ENCODE measurements around the gene PLSCR1.
"Not testable (repeated sequence)": the region's sequence is repeated elsewhere in the genome, so short reads cannot be mapped to it uniquely, and the experiment has no call there.

Gene PLSCR1

DNA sequence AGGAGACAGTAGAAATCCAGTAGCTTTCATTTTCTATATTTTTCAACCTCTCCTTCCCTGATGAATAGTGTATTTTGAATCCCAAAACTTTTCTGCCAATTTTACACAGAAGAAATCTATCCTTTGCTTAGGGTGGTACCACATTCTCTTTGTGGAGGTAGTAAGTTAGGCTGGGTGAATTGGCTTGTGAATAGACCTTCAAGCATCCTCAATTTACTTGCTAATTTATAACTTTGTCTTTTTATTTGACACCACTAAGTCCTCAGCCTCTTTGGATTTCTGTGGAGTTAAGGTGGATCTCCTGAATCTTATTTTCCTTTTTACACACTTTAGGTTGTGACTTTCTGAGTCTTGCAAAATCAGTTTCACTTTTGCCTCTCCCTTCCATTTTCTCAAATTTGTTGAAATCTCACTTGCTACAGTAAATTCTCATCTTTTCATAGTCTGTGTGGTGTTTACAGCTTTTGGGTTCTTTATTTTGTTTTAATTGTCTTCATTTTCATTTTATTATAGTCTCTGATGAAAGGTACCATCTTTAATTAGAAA, 5.7 kb upstream of the PLSCR1 start:
- no peak for DNase-seq (ENCODE audit: low spot score)

DNA sequence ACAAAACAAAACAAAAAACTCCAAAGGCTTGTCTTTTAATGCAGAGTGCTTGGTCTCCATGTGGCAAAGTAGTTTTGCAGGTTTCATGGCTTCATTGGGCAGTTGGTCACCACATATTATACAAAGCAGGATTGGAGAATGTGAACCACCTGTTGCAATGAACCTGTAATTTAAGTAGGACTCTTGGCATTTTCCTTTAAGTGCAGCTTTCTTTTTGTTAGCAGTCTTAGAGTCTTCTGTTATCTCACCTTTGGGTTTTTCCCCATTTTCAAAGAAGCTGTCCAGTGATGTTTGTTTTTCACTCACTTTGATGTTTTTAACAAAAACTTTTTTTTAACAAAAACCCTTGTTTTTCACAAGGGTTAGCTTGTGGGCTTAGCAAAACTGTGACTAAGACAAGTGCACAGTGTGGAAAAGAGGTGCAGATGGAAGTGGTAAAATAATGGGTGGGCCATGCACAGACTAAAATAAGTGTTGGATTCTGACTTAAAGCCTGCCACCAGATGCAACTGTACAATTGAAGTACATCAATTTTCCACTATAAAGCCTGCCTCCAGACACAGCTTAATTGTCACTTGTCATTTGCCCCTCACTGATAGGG, 2.9 kb upstream of the PLSCR1 start:
- DNase-seq (ENCODE audit: low spot score) = no peak

DNA sequence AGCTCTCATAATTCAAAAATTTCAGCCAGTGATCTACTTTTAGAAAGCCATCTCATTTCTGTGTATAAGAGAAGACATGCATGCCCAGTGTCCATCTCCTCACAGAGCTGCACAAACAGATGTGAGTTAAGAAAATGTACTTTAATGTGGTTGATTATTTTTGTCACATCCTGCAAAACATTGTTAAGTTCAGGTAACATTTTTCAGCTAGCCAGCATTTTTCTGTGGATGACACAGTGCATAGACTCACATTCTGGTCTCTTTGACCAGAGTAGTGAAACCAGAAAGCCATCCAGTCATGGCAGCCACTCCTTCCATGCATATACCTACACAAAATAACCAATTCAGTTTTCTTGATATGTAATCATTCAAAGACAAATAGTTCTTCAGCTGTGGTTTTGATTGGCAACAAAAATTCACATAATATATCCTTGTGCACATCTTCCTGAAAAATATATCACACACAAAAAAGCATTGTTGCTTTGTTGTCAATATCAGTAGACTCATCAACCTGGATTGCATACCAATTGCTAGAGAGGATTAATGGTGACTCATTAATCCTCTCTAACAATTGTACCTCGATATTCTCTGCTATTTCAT, 2.1 kb upstream of the PLSCR1 start:
- DNase-seq (ENCODE audit: low spot score) = no peak

DNA sequence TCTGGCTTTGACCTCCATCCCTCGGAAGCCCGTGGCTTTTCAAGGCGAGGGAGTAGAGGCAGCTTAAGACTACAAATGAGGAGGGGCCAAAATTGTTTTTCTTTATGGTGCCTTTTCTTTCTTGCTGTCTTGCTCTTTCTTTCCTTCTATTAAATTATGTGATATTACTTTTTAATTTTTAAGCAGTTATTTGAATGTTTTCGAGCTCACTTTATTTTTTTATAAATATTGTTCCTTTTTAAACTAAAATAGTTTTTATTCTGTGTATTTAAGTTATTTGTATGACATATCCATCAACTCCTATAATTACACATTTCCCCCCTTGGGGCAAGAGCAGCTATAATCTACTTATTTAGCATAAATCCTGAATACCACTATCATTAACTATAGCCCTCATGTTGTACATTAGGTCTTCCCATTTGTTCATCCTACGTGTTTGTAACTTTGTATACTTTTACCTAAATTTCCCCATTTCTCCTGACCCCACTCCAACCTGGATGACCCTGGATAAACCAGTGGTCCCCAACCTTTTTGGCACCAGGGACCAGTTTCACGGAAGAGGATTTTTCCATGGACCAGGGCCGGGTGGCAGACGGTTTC, 622 bp upstream of the PLSCR1 start:
- DNase-seq (ENCODE audit: low spot score) = no peak

DNA sequence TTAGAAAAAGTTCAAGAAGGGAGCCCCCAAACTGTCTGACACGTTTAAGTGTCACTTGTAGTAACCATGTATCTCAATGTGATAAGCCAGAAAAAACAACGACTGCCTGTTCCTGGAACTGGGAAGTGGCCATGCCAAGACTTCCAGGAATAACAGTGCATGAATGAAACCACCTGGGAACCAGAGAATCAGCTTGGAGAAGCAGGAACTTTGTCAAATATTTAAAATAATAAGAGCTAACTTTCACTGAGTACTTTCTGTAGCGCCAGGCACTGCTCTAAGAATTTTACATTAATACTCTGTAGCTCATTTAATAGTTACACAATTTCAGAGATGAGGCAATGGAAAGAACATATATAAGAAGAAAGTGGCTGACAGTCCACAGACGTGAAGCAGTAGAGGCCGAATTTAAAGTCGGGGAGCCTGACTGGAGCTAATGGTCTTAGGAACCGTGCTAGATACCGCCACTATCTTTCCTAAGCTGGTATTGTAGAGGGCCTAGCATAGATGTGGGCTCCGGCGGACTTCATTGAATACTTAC, 876 bp downstream of the PLSCR1 start:
- DNase-seq (ENCODE audit: low spot score) = no peak

DNA sequence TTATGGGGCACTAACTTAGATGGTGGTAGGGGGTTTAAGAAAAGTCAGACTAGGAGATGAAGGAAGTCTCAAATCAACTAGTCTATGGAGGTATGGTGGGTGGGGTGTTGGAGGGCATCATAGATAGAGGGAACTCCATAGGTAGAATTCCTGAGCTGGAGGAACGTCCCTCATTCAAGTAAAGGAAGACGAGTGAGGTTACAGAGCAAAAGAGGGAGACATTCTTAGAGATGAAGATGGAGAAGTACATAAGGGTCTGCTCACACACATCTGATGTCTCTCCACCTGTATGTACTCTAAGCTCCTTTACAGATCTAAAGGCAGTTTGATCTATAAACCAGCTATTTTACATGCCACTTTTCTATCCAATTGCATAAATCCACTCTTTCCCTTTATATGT, 1.4 kb downstream of the PLSCR1 start:
- no peak for DNase-seq (ENCODE audit: low spot score)

DNA sequence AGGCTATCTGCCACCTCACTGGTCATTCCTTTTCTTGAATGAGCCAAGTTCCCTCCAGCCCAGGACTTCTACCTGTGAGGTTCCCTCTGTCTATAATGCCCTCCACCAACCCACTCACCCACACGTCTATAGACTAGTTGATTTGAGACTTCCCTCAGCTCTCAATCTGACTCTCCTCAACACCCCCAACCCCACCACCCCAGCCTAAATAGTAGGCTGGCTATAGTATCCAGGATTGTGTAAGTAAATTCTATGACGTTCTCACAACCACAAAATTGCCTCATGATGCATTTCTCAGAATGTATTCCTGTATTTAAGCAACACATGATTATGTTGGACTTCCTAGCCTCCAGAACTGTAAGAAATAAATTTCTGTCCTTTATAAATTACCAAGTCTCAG, 2.2 kb downstream of the PLSCR1 start:
- DNase-seq (ENCODE audit: low spot score) = no peak

DNA sequence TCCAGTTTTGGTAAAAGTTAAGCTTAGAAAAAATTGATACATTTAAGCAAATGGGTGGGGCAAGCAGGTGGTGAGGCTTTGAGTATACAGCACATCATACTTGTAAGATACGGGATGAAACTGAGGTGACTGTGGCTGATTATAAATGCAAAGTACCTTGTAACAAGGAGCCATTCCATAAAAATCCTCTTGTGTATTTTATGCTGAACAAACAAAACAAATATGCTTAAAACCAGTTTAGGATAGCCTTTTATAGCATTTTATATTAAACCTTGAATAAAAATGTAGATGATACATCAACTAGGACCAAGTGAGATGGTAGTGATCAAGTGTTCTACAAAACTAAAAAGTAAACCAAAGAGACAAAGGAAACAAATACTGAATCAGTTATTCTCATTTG, 3.4 kb downstream of the PLSCR1 start:
- no peak for DNase-seq (ENCODE audit: low spot score)

DNA sequence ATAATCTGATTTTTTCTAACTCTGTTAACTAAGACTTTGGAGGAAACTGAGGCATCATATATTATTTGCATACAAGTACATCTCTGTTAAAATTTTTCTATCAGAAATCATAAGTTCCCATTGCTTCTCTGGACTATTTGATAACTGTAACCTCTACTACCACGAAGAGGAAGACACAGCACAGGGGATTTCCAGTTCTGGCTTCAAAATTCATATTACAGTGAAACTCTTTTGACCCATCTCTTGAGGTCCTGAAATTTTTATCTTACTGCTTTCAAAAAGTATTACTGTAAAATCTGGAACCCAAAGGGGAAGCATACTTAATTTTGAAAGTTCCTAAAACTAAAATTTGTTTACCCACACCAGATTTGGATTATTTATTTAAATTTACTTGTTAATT, 4.2 kb downstream of the PLSCR1 start:
- DNase-seq (ENCODE audit: low spot score) = no peak

DNA sequence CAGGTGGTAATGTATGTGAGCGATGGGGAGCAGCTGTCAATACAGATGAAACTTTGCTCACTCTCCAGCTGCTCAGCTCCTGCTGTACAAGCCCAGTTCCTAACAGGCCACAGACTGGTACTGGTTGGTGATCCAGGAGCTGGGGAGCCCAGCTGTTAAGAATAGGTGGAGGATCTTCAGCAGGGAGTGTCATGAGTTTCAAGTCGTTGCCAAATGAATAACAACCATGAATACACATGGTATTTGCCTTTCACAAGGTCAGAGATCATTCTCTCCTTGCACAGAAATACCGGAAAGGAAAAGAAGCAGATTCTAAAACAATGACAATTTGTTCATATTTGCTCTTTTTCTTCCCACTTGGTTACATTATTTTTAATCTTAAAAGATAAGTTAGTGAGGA, 5.1 kb downstream of the PLSCR1 start:
- DNase-seq (ENCODE audit: low spot score) = no peak

DNA sequence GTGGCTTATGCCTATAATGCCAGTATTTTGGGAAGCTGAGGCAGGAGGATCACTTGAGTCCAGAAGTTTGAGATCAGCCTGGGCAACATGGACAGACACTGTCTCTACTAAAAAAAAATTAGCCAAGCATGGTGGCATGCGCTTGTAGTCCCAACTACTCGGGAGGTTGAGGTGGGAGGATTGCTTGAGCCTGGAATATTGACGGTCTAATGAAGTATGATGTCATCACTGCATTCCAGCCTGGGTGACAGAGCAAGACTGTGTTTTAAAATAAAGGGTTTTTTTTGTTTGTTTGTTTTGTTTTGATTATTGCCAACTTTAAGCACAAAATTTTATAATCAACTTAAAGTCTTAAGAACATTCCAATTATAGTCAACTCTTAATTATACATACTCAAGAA, 6.8 kb downstream of the PLSCR1 start:
- no peak for DNase-seq (ENCODE audit: low spot score)

DNA sequence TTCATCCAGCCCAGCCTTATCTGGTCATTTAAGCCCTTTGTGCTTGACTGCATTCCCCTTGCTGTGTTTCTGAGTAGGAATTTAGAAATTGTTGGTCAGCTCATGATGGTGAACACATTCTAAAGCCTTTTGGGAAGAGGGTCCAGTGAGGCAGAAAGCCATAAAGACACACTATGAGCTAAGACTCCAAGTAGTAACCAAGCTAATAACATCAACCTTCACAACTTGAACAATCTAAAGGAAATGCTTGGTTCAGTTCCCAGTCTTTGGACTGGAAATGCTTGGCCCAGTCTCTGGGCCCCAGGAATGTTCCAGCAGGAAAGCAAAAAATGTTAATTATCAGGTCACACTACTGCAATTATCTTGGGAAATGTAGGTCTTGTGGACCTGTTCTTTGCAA, 7.7 kb downstream of the PLSCR1 start:
- DNase-seq (ENCODE audit: low spot score) = no peak

DNA sequence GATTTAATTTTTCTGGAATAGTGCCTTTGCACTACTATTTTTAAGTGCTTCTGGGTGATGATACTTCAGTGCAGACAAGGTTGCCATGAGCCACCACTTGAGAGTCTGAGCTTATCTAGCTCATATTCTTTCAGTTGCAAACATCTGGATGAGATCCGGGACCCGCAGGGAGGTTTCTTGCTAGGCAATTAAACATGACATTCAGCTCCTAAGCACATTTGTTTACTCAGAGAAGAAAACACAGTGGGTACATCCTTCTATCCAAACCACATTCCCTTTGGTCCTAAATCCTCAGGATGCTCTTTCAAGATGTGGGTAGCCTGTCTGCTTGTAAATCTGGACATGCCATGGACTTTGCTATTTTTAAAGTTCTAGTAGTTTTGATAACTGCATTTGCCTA, 12.0 kb downstream of the PLSCR1 start:
- no peak for DNase-seq (ENCODE audit: low spot score)

DNA sequence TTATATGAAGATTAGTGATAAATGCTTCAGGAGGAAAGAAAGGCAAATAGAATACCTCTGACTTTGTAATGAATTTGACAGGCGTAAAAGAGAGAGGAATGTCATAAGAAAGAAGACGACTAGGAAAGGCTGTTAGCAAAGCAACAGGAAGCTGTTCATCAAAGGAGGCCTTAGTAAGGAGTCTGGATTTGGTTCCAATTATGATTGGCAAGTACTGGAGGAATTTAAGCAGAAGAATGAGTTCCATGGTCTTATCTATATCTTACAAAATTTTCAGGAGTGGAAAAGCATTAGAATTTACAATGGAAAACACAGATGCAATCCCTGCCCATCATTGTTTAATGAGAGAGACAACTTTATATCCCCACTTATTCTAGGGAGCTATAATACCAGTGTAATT, 13.8 kb downstream of the PLSCR1 start:
- no peak for DNase-seq (ENCODE audit: low spot score)

DNA sequence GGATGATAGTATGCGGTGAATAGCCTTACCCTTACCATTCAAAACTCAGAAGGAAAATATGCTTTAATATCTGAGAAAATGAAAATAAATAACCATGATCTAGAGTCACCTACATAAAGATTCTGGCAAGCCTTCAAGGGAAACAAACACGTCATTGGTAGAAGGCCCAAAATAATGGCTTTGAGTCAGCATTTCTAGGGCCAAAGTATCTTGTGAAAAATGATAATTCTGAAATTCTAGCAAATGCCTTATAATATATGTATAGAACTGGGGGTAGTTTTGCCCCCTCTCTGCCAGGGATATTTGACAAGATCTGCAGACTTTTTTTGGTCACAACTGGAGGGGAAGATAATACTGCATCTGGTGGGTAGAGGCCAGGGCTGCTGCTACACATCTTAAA, 15.4 kb downstream of the PLSCR1 start:
- no peak for DNase-seq (ENCODE audit: low spot score)

DNA sequence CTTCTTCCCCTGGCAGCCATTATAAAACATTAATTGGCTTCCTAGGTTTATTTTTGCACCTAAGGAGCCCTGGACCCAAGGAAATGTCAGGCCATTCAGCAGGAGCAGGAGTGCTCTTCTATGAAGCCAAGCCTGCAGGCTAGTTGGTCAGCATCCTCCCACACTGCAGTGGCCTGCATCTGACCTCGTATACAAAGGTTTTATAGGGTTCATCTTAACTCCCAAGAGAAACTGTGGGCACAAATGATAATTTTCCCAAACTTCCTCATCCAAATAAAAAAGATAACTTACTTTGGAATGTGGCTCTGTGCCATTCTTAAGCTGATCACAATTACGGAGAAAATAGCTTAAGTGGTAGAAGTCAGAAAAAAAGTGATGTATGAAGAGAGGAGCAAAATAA, 19.4 kb downstream of the PLSCR1 start:
- DNase-seq (ENCODE audit: low spot score) = no peak

DNA sequence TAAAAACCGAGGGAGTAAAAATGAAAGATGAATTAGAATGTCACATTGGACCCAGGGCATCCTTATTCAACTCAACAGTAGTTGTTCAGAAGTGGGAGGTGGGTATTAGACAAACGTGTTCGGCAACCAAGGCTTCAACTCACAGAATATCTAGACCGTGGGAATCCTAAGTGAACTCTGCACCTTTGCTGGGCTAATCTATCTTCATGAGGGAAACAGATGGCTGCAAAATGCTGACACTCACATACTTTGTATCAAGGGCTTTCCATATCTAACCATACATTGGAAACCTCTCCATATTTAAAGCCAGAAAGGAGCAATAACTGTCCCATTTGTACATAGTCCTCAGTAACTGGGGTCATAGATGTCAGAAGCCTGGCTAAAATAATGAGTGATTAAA, 20.9 kb downstream of the PLSCR1 start:
- no peak for DNase-seq (ENCODE audit: low spot score)

DNA sequence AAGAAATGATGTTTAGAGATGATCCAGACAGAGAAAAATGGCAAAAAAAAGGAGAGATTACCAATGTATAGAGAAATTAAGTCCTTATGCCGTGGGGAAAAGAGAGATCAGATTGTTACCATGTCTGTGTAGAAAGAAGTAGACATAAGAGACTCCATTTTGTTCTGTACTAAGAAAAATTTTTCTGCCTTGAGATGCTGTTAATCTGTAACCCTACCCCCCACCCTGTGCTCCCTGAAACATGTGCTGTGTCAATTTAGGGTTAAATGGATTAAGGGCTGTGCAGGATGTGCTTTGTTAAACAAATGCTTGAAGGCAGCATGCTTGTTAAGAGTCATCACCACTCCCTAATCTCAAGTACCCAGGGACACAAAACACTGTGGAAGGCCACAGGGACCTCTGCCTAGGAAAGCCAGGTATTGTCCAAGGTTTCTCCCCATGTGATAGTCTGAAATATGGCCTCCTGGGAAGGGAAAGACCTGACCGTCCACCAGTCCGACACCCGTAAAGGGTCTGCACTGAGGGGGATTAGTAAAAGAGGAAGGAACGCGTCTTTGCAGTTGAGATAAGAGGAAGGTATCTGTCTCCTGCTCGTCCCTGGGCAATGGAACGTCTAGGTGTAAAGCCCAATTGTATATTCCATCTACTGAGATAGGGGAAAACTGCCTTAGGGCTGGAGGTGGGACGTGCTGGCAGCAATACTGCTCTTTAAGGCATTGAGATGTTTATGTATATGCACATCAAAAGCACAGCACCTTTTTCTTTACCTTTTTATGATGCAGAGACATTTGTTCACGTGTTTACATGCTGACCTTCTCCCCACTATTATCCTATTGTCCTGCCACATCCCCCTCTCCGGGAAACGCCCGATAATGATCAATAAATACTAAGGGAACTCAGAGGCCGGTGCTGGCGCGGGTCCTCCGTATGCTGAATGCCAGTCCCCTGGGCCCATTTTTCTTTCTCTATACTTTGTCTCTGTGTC, 21.9 kb downstream of the PLSCR1 start:
- DNase-seq (ENCODE audit: low spot score) = not testable (repeated sequence)

DNA sequence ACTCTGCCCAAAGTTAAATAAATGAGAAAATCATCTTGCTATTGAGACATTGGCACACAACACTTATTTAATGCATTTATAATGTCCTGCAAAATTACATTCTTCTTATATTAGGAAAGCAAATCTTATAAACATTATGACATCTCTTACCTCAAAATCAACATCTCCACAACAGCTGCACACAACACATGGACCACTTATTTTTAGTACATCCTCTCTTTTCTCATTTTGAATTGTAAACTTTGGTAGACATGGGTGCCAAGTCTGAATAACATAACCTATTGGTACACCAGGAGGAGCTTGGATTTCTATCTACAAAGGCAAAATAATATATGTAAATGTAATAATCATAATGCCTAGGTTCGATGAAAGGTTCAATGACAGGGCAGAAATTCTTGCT, 23.0 kb downstream of the PLSCR1 start:
- DNase-seq (ENCODE audit: low spot score) = no peak

DNA sequence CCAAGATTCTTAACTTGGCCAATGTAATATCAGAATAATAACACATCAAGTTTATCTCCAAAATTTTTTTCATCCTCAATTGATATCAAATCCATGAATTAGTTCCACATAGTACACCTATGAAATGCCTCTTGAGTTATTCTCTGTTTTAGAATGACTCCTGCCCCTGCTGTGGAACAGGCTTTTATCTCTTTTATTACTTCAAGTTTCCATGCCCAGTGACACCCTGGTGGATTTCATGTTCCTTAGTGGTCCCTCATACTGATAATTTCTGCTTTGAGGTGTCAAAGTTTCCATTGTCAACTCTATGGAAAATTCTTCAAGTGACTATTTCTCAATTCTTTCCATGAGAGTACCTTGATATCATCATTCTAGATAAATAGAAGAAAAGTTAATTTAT, 24.6 kb downstream of the PLSCR1 start:
- DNase-seq (ENCODE audit: low spot score) = no peak

DNA sequence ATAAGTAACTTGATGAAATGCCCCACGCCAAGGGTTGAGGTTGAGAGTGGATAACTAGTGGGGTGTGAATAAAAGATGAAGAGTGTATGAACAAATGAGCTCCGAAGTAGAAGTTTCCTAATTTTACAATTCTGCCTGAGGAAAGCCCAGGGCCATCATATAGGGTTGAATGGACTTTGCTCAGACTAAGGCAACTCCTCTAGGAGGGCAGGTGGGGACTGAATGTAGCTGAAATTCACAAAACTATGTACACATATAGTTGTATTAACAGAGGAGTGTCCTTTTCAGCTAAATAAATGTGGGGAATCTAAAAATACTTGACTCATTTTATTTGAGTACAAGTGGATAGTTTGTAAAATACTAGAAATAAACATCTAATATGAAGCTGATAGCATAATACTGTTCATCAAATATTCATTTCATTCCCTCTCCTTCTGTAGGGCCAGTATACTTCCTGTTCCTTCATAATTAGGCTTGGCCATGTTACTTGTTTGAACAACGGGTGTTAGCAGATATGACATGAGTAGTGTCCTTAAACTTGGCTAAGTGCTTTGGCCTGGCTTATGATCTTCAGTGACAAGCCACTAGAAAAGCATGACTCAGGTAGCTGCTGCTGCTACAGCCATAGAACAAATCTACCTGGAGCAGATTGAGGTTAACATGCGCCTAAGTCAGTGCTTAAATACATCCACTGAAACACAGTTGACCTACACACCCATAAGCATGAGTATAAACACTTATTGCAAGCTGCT, 26.5 kb downstream of the PLSCR1 start:
- DNase-seq (ENCODE audit: low spot score) = no peak

Data from CD4-positive, alpha-beta T cell treated with Interleukin-6 at 100 ng/mL for 8 hours (primary cell).